Suprapubic skin (tissue), 3 donors: ENCODE results near the gene RAB5B.

ENCODE experiments used
- EP300 ChIP-seq: sonication (generic); formaldehyde crosslinking; IDR thresholded peaks from one replicate; pipeline ENCODE4 v1.6.1; 2017; ENCODE audit warnings: antibody characterized with exemption
- TF ChIP-seq, protein P1 (sequence below), 2 donors: fragments of 200-600 bp in 1 of 2; fragments of 450-650 bp in 1 of 2; sonication (generic) in 1 of 2; IDR thresholded peaks; one replicate each; pipeline ENCODE4 v1.5.1; 2016 to 2019; ENCODE audit warnings: antibody characterized with exemption in 2 of 2, mild to moderate bottlenecking in 1 of 2, moderate library complexity in 1 of 2

DNA sequence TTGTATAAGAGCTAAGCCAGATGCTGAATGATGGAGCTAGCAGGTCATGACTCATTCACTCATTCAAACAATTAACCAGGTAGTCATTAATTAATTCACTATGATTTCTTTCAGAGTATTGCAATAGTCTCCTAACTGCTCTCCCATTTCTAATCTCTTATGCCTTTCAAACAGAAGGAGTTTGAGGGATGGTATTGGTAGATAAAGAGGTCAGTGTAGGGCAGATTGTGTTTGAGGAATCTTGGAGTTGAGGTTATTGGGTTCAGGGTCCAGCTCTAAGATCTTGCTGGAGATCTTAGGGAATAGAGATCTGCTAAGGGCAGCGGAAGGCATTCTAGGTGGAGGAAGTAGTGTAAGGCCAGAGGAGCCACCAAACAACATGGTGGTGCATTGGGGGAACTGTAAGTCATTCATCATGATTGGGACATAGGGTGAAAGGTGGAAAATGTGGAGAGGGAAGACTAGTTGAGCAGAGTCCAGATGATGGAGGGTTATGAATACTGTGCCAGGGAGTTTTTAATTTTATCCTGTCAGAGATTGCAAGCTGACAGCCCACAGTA lies 31.2 kb upstream of the RAB5B start:
- TF ChIP-seq, protein P1, sequence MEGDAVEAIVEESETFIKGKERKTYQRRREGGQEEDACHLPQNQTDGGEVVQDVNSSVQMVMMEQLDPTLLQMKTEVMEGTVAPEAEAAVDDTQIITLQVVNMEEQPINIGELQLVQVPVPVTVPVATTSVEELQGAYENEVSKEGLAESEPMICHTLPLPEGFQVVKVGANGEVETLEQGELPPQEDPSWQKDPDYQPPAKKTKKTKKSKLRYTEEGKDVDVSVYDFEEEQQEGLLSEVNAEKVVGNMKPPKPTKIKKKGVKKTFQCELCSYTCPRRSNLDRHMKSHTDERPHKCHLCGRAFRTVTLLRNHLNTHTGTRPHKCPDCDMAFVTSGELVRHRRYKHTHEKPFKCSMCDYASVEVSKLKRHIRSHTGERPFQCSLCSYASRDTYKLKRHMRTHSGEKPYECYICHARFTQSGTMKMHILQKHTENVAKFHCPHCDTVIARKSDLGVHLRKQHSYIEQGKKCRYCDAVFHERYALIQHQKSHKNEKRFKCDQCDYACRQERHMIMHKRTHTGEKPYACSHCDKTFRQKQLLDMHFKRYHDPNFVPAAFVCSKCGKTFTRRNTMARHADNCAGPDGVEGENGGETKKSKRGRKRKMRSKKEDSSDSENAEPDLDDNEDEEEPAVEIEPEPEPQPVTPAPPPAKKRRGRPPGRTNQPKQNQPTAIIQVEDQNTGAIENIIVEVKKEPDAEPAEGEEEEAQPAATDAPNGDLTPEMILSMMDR (IDR thresholded peaks at IDR 0.05) = no peak
- no peak for TF ChIP-seq EP300
